NCI-H2196 treated with DMSO at 0.1 percent for 48 hours (cell line): ENCODE results near the gene IMP3.
"Not testable (repeated sequence)": the region's sequence is repeated elsewhere in the genome, so short reads cannot be mapped to it uniquely, and the experiment has no call there.

Experiments
- DNase-seq: peaks from one replicate; lab custom pipeline; 2025; ENCODE audit not compliant: unreplicated experiment; lab: John Stamatoyannopoulos, UW

Gene IMP3

DNA sequence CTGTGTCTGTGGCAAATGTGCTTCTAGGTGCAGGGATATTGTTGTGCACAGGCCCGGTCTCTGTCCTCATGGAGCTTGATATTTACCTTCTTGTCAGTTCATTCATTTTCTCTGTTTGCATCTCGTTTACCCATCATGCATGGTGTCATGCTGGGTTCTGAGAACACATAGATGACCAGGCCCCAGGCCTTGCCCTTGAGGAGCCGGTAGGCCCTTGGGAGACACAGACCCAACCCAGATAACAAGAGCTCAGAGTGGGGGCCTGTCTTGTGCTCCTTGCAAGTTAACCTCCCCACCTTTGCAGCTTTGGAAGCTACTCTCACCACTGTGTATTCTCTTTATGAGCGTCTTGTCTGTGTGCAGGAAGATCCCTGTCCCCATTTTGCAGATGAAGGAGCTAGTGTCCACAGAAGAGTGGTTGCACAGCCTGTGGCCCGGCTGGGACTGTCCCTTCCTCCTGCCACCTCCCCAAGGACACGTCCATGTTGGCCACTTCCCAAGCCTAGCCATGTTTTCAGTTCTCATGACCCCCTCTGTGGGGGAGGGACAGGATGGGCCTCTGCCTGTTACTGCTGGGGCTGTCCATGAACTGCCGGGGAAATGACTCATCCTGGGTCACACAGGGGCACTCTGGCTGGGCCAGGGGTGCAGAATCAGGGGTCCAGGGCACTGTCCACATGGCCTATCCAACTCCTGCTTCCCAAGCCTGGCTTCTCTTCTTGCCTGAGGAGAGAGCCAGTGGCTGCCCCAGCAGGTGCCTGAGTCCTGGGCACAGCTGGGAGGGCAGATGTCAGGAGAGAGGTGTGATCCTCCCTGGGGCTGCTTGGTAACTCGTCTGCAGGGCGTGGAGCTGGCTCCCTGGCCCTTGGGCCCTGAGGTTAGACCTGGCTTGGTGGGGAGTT lies 11.1 kb upstream of the IMP3 start:
- no peak for DNase-seq

DNA sequence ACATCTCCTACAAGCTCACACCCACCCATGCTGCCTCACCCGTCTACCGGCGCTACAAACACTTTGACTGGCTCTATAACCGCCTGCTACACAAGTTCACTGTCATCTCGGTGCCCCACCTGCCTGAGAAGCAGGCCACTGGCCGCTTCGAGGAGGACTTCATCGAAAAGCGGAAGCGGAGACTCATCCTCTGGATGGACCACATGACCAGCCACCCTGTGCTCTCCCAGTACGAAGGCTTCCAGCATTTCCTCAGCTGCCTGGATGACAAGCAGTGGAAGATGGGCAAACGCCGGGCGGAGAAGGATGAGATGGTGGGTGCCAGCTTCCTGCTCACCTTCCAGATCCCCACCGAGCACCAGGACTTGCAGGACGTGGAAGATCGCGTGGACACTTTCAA lies 9.8 kb upstream of the IMP3 start:
- DNase-seq, result no peak

DNA sequence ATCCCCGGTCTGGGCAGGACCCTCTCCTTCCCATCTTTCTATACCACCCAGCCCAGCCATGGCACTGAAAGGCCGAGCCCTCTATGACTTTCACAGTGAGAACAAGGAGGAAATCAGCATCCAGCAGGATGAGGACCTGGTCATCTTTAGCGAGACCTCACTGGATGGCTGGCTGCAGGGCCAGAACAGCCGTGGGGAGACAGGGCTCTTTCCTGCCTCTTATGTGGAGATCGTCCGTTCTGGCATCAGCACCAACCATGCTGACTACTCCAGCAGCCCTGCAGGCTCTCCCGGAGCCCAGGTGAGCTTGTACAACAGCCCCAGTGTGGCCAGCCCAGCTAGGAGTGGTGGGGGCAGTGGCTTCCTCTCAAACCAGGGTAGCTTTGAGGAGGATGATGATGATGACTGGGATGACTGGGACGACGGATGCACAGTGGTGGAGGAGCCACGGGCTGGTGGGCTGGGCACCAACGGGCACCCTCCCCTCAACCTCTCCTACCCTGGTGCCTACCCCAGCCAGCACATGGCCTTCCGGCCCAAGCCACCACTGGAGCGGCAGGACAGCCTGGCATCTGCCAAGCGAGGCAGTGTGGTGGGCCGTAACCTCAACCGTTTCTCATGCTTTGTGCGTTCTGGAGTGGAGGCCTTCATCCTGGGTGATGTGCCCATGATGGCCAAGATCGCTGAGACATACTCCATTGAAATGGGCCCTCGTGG lies 9.2 kb upstream of the IMP3 start:
- no peak for DNase-seq

DNA sequence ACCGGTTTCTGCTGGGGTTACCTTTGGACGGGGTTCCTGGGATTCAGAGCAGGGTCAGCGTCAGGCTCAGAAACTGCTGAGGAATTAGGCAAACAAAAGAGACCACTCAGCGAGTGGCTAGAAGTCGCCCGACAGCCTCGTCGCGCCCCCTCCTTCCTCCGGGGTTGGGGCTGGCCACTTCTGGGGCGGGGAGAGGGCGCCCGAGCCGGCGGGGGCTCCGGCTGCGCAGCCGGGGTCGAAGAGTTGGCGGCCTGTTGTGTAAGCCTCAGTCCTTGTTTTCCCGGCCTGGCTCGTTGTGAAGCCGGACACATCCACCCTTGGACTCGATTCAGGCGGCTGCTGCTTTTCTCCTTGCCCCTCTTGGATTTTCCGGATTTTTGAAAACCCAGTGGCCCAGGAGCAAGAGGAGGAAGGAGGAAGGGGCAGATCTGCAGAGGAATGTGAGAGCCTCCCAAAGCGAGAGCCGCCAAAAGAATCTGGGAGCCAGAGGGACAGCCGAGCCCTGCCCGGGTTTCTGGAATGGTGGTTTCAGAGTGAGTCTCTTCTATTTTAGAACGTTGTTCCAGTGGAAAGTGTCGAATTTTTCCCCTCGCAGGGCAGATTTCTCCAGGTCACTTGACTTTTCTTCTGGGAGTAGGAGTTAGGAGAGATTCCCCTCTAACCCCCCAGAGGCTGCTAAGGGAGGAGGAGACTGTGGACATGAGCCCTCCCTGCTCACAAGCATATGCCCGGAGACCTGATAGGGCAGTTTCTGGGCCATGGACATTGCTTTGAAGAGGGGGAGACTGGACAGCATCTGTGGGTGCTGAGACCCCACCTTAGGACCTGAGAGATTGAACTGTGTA lies 8.4 kb upstream of the IMP3 start:
- no peak for DNase-seq

DNA sequence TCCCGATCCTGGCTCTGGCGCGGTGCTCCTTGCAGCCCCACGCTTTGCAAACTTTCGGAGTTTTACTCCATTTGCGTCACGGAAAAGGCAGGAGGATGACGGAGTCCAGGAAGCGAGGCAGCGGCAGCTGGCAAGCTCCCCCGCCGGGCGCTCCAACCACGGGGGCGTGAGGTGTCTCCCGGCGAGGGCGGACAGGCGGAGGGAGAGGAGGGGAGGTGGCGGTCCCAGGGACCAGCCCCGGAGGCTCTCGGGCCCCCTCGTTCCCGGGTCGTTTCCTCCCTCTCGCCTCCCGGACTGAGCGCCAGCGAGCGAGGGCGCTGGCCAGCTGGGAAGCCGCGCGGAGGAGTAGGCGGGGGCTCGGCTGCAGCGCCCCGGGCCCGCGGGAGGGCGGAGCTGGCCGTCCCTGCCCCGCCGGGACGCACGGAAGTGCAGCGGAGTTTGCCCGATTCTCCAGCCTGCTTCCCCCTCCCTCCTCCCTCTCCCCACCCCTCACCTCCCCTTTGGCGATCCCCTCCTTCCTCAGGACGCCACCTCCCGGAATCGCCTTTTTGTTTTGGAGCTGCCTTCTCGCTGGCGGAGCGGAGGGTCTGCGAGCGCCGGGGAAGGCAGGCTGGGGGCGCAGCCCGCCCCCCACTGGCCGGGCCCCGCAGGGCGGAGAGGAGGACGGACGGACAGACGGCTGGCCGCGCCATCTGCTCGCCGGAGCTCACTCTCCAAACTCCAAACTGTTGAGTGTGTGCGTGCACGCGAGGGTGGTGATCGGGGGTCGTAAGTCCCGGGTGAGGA lies 7.5 kb upstream of the IMP3 start, which contains the start of gene SNX33:
Gene SNX33 (plus strand): TSS at position 543 of the 786 bp plus-strand sequence. CDS start 1,191 bp downstream, outside the sequence.
- DNase-seq, result no peak

DNA sequence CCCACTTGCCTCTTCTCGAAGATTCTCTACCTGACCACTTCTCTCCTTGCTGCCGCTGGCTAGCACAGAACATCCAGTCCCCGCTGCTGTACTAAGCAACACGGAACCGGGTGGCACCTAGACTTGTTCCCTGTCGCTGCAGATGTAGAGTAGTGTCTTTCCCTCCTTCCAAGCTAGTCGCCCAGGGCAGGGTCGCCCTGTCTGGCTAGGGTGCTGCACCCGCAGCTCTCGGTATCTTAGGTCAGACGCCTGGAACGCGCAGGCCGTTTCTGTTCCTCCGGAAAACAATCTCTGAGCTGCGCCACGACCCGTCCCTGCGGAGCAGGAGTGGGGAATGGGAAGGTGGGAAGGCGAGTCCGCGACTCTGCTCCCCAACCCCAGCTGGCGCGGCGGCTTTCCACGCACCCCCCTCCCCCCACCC lies 6.9 kb upstream of the IMP3 start:
- DNase-seq, result no peak

DNA sequence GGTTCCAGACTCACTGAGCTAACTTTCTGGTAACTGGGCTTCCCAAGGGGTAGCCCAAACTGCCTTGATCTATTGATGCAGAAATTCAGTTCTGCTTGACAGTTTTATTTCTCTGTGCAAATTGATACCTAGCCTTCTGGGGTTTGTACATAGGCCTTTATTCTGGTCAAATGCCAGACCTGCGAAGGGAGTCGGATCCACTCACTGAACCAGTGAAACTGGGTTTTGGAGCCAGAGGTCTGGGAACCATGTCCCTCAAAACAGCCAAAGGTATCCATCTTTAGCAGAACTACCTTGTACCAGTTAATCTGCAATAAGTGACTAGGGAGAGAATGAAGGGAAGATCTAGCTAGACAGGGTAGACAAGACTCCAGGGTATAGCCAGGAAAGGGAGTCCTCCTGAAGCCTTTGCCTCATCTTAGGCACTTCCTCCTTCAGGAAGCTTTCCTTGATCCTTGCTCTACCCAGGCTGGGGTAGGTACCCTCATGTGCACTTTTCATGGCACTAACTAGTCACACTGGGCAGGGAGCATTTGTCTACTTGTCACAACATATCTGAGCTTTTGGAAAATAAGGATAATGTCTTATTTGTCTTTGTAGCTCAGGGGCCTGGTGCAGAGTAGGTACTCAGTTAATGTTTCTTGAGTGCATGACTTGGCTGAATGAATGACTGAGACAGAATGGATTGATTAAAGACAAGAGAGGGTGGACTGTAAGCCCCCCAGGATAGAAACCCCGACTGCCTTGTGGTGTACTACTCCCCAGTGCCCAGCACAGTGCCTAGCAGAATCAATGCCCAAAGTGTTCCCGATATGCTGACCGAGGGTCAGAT lies 6.3 kb upstream of the IMP3 start:
- no peak for DNase-seq

DNA sequence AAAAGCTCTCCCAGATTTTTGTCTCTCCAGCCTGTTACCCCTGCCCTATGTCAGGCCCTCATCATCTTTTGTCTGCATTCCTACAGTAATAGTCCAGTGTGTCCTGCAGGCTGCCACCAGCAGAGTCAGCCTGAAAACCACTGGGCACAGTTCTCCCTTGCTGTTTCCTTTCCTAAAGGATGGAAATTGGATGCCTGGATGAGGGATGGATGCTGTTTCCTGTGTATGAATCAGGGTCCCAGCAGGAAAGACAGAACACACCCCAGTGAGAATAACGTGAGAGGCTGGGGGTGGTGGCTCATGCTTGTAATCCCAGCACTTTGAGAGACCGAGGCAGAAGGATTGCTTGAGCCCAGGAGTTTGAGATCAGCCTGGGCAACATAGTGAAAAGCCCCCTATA lies 4.4 kb upstream of the IMP3 start:
- no peak for DNase-seq

DNA sequence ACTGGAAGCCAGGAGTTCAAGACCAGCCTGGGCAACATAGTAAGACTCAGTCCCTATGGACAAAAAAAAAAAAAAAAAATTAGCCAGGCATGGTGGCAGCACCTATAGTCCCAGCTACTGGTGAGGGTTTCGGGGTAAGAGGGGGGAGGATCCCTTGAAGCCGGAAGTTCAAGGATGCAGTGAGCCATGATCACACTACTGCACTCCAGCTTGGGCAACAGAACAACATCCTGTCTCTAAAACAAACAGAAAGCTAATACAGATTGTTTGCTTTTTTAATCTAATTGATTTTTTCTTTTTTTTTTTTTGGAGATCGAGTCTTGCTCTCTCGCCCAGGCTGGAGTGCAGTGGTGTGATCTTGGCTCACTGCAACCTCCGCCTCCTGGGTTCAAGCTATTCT lies 1.6 kb upstream of the IMP3 start:
- no peak for DNase-seq

DNA sequence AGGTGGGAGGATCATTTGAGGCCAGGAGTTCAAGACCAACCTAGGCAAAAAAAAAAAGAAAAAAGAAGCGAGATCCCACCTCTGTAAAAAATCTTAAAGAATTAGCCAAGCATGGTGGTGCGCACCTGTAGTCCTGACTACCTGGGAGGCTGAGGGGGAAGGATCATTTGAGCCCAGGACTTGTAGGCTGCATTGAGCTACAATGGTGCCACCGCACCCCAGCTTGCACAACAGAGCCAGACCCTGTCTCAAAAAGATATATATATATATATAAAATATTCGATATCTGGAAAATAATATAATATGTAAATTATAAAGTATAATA lies 1.1 kb upstream of the IMP3 start:
- no peak for DNase-seq

DNA sequence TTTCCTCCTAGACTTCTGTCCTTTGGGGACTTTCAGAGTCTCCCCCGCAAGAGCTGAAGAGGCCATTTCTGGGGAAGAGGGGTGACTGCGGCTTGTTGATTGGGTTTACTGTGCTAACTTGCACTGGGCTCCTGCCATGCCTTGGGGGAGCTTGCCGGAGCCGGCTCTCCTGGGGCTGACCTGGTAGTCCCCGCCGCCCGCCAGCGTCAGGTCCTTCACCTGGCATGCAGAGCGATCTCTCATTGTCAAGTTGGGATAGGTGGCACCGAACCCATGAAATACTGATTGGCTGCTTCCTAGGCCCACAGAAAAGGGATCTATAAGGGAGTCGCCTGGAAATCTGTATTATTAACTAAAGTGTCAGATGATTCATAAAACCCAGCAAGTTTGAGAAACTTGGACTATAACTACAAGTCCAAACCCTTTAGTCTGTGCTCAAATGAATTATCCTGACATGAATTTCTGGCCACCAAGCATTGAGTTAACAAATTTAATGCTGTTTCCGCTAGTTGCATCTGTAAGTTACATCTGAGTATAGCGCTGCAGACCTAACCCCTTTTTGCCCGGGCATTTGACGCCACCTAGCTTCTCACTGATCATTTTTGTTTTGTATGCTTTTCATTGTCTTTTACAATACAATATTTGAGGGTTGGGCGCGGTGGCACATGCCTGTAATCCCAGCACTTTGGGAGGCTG lies 607 bp upstream of the IMP3 start:
- DNase-seq, result peak; percentile 38

DNA sequence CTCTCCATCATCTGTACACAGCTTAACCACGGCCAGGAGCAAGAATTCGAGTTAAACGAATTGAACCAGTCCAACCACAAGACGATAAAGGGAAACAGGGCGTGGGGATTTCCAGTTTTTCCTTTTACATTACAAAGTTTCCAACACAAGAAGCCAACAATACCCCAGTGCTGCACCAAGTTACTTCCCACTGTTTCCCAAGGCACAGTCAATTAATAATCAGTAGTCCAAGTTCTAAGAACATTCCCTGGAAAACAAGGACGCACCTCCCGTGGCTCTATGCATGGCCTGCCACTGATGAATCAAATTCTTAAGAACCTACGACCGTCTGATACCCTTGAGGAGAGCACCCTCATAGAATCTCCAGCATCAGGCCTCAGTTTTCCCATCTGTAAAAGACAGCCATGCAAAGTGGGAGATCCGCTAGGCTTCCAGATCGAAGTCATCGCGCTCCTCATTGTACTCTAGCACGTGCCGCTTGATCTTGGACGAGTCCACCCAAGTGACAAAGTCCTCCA lies 774 bp downstream of the IMP3 start:
- DNase-seq, result no peak

DNA sequence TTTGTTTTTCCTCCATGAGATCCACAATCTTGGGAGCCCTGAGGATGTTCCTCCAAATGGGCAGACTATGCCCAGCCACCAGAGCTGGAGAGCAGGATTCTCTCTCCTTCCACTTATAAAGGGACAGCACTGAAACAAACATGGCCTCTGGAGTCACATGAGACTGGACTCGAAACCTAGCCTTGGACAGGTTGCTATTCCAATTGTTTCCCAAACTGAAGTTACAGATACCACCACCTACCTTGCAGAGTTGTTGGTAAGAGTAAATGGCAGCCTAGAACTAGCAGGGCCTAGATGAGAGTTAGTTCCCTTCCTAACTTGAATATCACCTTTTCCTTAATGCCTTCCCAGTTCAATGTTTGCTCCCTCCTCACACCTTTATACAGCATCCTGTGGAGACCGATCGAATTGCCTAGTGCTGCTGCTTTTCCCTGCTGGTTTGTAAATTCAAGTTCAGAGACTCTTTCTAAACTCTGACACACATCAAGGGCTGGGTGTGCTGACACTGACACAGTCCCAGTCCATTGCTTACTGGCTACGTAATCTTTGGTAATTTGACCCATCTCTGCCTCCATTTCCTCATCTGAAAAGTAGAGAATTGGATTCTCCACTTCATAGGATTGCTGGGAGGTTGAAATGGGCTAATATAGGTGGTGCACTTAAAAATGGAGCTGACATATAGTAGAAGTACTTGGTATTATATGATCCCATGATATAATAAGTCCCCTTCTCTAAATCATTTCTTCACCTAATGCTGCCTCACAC lies 2.6 kb downstream of the IMP3 start:
- DNase-seq, result no peak

DNA sequence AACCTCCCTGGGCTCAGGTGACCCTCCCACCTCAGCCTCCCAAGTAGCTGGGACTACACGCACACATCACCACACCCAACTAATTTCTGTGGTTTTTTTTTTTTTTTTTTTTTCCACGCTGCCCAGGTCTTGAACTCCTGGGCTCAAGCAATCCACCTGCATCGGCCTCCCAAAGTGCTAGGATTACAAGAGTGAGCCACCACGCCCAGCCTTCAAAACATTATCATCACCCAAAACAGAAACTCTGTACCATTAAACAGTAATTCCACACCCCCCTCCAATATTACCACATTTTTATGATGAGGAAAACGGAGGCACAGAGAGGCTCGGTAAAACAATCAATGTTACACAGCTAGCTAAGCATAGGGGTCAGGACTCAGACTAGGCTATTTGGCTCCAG lies 4.0 kb downstream of the IMP3 start:
- DNase-seq, result no peak

DNA sequence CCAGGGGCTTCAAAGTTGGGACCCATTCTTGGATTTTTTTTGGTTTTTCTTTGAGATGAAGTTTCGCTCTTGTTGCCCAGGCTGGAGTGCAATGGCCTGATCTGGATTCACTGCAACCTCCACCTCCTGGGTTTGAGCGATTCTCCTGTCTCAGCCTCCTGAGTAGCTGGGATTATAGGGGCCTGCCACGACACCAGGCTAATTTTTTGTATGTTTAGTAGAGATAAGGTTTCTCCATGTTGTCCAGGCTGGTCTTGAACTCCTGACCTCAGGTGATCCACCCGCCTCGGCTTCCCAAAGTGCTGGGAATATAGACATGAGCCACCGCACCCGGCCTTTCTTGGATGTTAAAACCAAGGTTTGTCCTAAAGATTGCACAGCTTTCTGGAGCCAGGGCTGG lies 6.1 kb downstream of the IMP3 start:
- DNase-seq, result not testable (repeated sequence)

DNA sequence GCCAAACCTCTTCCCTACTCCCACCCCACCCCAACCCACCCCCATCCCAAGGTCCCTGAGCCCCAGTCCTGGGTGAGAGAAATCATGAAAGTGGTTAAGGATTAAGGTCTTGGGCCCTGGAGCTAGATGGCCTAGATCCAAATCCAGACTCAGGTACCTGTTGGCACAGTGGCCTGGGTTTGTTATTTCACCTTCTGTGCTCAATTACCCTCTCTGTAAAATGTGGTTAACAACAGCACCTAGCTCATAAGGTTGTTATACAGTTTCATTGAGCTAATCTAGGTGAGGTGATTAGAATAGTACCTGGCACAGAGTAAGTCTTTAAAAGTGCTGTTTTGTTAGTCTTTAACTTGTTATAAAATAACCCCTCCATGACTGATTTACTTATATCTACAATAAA lies 8.1 kb downstream of the IMP3 start:
- DNase-seq, result no peak

DNA sequence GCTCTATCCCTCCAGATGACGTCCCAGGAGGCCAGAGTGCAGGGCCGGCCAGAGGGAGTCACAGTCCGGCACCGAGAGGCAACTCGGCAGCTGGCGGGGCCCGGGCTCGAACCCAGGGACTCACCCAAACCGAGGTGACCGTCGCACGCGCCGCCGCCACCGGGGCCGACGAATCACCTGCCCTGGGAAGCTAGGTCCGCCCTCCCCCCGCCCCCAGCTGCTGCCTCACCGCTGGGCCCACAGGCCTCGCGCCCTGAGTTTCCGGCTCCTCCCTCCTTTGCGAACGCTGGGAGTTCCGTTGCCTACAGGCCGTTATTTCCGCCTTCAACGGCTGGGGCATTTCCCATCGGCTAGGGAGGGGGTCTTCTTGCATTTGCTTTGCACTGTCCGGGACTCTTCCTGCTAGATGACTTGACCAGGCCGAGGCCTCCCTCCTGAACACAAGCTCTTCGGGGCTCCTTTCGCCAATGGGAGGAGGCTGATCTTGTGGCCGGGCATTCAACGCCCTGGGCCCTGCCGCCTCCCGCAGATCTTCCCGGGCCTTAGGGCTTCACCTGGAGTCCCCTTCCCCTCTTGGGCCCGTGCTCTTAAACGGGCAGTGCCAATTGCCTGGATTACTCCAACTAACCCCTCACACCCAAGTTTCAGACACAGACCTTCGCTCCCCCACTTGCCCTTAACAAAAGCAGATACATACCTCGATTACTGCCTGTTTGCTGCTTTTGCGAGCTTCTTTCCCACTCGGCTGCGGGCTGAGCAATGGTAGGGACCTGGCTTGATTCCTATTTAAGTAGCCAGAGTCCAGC lies 14.3 kb downstream of the IMP3 start, which contains the start of gene SNUPN:
Gene SNUPN (minus strand): TSS at position 184 of the 806 bp plus-strand sequence. CDS start 4,674 bp downstream, outside the sequence.
- DNase-seq, result peak; percentile 57
